Amygdala (tissue), 56 donors: Measurements from ENCODE around the gene MSH4.
"Not testable (repeated sequence)": the region's sequence is repeated elsewhere in the genome, so short reads cannot be mapped to it uniquely, and the experiment has no call there.

Experiments
- DNase-seq, 56 donors: peaks; one replicate each; lab custom pipeline; 2025; lab: John Stamatoyannopoulos, UW

MSH4 gene

GRCh38 chr1:75794382-75794781 is 2.3 kb upstream of the MSH4 start:
- DNase-seq = no peak

GRCh38 chr1:75795703-75796193 is 934 bp upstream of the MSH4 start:
- no peak for DNase-seq

GRCh38 chr1:75797273-75797588 is 549 bp downstream of the MSH4 start:
- no peak for DNase-seq

- DNase-seq = no peak
These were observed 1.0 kb downstream of the MSH4 start for GRCh38 chr1:75797606-75798216.

GRCh38 chr1:75801480-75801879 is 4.8 kb downstream of the MSH4 start:
- DNase-seq = not testable (repeated sequence)

GRCh38 chr1:75808921-75809320 is 12.2 kb downstream of the MSH4 start:
- DNase-seq = no peak

GRCh38 chr1:75810113-75810512 is 13.4 kb downstream of the MSH4 start:
- not testable (repeated sequence) for DNase-seq

- no peak for DNase-seq
These were observed 14.7 kb downstream of the MSH4 start for GRCh38 chr1:75811211-75811981.

GRCh38 chr1:75812065-75812464 is 15.4 kb downstream of the MSH4 start:
- no peak for DNase-seq

- not testable (repeated sequence) for DNase-seq
These were observed 26.9 kb downstream of the MSH4 start for GRCh38 chr1:75823596-75823995.

GRCh38 chr1:75836528-75837100 is 39.9 kb downstream of the MSH4 start:
- DNase-seq = no peak

GRCh38 chr1:75838079-75838478 is 41.4 kb downstream of the MSH4 start:
- no peak for DNase-seq

- no peak for DNase-seq
These were observed 44.7 kb downstream of the MSH4 start for GRCh38 chr1:75841421-75841820.

GRCh38 chr1:75845576-75845975 is 48.9 kb downstream of the MSH4 start:
- DNase-seq = no peak

GRCh38 chr1:75855010-75855409 is 58.3 kb downstream of the MSH4 start:
- DNase-seq = no peak

GRCh38 chr1:75855734-75856133 is 59.1 kb downstream of the MSH4 start:
- DNase-seq = no peak

- DNase-seq = no peak
These were observed 65.1 kb downstream of the MSH4 start for GRCh38 chr1:75861831-75862230.

GRCh38 chr1:75870951-75871350 is 74.3 kb downstream of the MSH4 start:
- no peak for DNase-seq

- DNase-seq = no peak
These were observed 83.3 kb downstream of the MSH4 start for GRCh38 chr1:75879985-75880384.

- DNase-seq = no peak
These were observed 87.8 kb downstream of the MSH4 start for GRCh38 chr1:75884437-75884836.

GRCh38 chr1:75901371-75901770 is 104.7 kb downstream of the MSH4 start:
- no peak for DNase-seq

- peak in 8 of 56 donors; percentile 0 to 18 (median 2) for DNase-seq
These were observed 112.1 kb downstream of the MSH4 start for GRCh38 chr1:75908717-75909152.
